Fibroblast of villous mesenchyme (primary cell): ENCODE data around the gene CCDC200. TPM values are rescaled to one million over a fixed set of nuclear protein-coding genes. Genes with fewer than 3 reads are reported as not detected.

Source experiments
- DNase-seq: peaks from one replicate; pipeline ENCODE4 v3.0.0-alpha.2; 2010; ENCODE audit warnings: low read depth
- H3K4me3 ChIP-seq: 2 replicates; pipeline ENCODE4 v1.5.1; 2011; ENCODE audit warnings: low read depth, mild to moderate bottlenecking, low read length
- total RNA-seq: library from RNA; depleted of rRNA; stranded (reverse); fragments of >200 nt; gene quantifications from 2 replicates; pipeline ENCODE4 v1.2.3, GENCODE V29; 2012
- TF ChIP-seq, protein P1 (sequence below): IDR thresholded peaks from 2 replicates; pipeline ENCODE4 v1.5.1; 2012; ENCODE audit warnings: low read depth, mild to moderate bottlenecking, low read length; ENCODE audit not compliant: insufficient read depth

Gene CCDC200
- total RNA-seq, 1 donor, result not detected

DNA sequence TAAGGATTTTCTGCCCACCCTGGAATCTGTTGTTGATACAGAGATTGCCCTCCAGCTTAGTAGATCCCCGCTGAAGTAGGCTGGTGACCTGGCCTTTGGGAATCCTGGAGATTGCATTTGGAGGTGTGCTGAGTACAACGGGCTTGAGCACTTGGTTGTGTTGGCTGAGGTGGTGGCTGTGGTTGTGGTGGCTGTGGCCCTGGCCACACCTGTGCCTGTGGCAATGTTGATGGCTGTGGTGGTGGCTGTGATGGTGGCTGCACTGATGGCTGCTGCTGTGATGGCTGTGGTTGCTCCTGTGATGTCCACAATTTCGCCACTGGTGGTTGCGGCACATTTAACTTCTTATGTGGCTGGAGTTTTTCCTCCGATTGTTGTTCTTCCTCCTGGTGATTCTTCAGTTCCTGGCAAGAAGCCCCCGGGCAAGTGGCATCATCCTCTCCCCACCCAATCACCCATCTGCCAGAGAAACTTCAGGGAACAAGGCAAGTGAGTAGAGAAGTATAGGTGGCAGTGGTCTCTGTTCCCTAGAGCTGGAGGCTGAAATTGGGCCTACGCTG lies 4.2 kb downstream of the CCDC200 start:
- TF ChIP-seq, protein P1, sequence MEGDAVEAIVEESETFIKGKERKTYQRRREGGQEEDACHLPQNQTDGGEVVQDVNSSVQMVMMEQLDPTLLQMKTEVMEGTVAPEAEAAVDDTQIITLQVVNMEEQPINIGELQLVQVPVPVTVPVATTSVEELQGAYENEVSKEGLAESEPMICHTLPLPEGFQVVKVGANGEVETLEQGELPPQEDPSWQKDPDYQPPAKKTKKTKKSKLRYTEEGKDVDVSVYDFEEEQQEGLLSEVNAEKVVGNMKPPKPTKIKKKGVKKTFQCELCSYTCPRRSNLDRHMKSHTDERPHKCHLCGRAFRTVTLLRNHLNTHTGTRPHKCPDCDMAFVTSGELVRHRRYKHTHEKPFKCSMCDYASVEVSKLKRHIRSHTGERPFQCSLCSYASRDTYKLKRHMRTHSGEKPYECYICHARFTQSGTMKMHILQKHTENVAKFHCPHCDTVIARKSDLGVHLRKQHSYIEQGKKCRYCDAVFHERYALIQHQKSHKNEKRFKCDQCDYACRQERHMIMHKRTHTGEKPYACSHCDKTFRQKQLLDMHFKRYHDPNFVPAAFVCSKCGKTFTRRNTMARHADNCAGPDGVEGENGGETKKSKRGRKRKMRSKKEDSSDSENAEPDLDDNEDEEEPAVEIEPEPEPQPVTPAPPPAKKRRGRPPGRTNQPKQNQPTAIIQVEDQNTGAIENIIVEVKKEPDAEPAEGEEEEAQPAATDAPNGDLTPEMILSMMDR, result no peak
- no peak overlapping the region for H3K4me3 ChIP-seq
- no peak for DNase-seq

DNA sequence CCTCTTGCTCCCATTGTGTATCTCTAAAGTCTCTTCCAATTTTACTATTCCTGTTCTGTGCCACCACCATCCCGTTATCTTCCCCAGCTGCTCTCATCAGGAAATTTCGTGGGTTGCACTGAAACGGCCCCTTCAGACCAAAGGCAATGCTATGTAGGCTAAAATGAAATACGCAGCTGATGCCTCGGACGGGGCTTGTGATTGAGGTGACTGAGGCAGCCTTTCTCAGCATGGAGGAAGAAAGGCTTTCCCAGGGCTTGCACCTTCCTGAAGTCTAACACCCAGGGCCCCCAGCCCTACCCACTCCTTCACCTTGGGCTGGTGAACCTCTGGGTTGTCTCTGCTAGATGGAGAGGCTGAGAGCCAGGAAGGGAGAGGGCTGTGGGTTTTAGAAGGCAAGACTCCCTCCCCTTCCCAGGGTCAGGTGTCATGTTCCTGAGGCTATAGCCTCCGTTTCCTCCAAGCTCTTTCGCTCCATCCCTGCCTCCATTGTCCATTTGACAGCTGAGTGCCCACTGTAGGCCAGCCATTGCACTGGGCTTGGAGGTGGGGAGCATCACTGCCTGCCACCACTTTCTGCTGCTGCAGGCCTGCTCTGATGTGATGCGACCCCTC lies 7.8 kb downstream of the CCDC200 start:
- TF ChIP-seq, protein P1, result no peak
- no peak overlapping the region for H3K4me3 ChIP-seq
- DNase-seq, result no peak

DNA sequence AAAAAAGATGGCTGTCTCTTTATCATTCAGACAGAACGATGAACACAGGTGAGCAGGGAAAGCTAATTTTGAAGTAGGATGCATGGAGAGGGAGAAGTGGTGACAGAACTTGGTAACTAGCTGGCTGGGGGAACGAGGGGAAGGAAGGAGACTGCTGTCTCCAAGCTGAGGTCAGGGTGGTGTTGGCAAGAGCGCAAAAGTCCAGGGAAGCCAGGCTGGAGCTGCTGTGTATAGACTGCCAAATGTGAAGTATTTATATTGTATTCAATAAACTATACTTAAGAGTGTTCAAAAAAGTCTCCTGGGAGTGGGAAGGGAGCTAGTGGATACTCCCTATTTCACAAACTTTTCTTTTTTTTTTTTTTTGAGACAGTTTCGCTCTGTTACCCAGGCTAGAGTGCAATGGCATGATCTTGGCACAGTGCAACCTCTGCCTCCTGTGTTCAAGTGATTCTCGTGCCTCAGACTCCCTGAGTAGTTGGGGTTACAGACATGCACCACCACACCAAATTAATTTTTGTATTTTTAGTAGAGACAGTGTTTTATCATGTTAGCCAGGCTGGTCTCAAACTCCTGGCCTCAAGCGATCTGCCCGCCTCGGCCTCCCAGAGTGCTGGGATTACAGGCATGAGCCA lies 8.6 kb downstream of the CCDC200 start:
- no peak for DNase-seq
- TF ChIP-seq, protein P1, result no peak
- no peak overlapping the region for H3K4me3 ChIP-seq

DNA sequence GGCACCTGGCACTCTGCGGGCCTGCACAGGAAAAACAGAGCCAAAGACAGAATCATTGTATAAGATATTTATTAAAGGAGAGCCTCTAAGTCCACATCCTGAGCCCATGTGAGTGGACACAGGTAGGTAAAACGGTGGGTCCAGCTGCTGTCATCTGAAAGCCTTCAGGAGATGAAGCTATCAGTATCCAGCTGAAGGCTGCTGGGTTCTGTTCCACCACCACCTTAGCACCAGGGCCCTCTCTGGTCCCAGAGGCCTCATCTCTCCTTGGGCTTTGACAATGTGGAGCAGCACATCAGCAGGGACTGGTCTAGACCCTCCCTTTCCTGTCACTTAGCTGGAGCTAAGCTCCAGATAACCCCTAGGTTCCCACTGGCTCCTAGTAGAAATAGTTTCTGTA lies 9.4 kb downstream of the CCDC200 start:
- H3K4me3 ChIP-seq, result no peak overlapping the region
- TF ChIP-seq, protein P1, result no peak
- DNase-seq, result no peak

DNA sequence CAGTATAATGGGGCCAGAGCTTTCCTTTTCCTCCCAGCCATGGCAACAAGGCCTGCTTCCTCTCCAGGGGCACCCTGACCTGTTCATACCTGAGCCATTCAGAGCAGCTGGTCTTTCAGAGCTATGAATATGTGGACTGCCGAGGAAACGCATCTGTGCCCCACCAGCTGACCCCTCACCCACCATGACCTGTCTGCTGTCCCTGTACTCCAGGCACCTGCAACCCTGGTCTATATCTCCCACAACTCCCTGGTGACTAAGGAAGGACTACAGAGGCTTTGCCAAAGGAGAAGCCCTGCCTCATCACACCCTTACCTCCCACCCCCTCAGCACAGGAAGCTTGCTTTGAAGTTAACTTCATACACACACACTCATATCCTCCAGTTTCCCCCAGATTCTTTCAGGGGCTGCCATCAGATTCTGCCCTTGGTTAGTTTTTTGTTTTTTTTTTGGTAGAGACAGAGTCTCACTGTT lies 10.8 kb downstream of the CCDC200 start:
- no peak overlapping the region for H3K4me3 ChIP-seq
- TF ChIP-seq, protein P1, result no peak
- no peak for DNase-seq

DNA sequence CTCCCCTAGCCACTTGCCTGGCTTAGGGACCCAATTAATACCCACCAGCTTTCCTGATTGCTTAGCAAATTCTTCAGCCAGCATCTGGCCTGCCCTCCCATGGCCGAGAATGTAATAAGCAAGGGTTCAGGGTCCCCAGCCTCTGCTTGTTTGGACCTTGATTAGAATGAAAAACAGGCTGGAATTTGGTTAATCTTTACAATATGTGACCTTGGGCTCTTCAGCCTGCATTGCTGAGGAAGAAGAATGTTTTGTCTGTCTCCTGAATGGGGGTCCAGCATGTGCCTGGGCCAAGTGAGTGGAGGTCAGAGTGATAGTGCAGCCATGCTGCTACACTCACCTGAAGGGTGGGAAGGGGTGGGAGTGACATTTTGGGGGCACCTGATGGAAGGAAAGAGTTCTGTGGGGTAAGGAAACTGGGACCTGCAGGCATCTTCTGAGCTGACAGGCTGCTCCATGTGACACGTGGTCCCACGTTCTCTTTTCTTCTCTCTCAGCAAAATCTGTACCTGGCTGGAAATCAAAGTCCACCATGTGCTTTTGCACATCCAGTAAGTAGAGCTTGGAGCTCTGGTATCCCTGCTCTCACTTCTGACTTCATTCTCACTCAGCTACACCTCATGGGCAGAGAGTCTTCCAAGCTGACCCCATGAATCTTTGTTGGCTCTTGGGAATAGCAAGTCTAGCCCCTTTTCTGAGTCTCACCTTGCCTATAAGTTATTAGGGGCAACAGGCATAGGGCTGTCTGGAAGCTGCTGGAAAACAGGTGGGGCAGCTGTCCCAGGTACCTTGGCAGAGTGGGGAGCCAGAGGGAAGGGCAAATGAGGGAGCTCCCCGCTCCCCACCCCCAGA lies 11.4 kb downstream of the CCDC200 start:
- TF ChIP-seq, protein P1, result no peak

More for the DNA sequence above, 11.4 kb downstream of the CCDC200 start:
- DNase-seq, result no peak
- no peak overlapping the region for H3K4me3 ChIP-seq
